OCI-LY3 (cell line): ENCODE data around the gene ST8SIA2.

Source experiments
- H2AFZ ChIP-seq: fragments of 200-600, 300-600 bp; shearing (Covaris generic); 2 replicates; pipeline ENCODE4 v1.6.0; 2014; ENCODE audit warnings: antibody characterized with exemption, low read depth, low read length
- H3K27ac ChIP-seq: fragments of 200-600, 300-600 bp; sonication (generic); 2 replicates; pipeline ENCODE4 v1.5.1; 2014; ENCODE audit warnings: mild to moderate bottlenecking, low read length, moderate library complexity, mixed read lengths
- H3K27me3 ChIP-seq: fragments of 200-600, 300-600 bp; sonication (generic); 2 replicates; pipeline ENCODE4 v1.6.1; 2014; ENCODE audit warnings: low read depth, low read length, mixed read lengths
- H3K36me3 ChIP-seq: fragments of 200-600, 300-600 bp; sonication (generic); replicated peaks from 2 replicates; pipeline ENCODE3; 2014; ENCODE audit warnings: low read depth, low read length, mixed read lengths
- H3K4me1 ChIP-seq: fragments of 300-600, 200-600 bp; sonication (generic); 2 replicates; pipeline ENCODE4 v1.6.1; 2014; ENCODE audit warnings: low read length, mixed read lengths
- H3K4me2 ChIP-seq: fragments of 200-600, 300-600 bp; sonication (generic); 2 replicates; pipeline ENCODE4 v1.6.1; 2014; ENCODE audit warnings: low read length, mixed read lengths
- H3K4me3 ChIP-seq: fragments of 300-600, 200-600 bp; sonication (generic); 2 replicates; pipeline ENCODE4 v1.5.1; 2014; ENCODE audit warnings: antibody characterized with exemption, mild to moderate bottlenecking, low read length, moderate library complexity
- H3K79me2 ChIP-seq: fragments of 300-600, 200-600 bp; shearing (Covaris generic); 2 replicates; pipeline ENCODE4 v1.6.1; 2014; ENCODE audit warnings: mild to moderate bottlenecking, low read length, mixed read lengths
- H3K9ac ChIP-seq: fragments of 300-600, 200-600 bp; shearing (Covaris generic); 2 replicates; pipeline ENCODE4 v1.6.0; 2014; ENCODE audit warnings: mild to moderate bottlenecking, low read length, moderate library complexity
- H3K9me3 ChIP-seq: fragments of 200-600, 300-600 bp; shearing (Covaris generic); 2 replicates; pipeline ENCODE4 v1.6.1; 2014; ENCODE audit warnings: low read length, mixed read lengths; ENCODE audit not compliant: insufficient read depth
- H4K20me1 ChIP-seq: fragments of 200-600, 300-600 bp; sonication (generic); 2 replicates; pipeline ENCODE4 v1.6.1; 2016; ENCODE audit warnings: low read length, mixed read lengths; ENCODE audit not compliant: insufficient read depth
- EZH2phosphoT487 ChIP-seq: fragments of 200-600 bp; shearing (Covaris generic); IDR thresholded peaks from 2 replicates; pipeline ENCODE4 v1.6.1; 2018; ENCODE audit warnings: antibody characterized with exemption, mixed run types, low read depth
- TF ChIP-seq, protein P1 (sequence below): fragments of 200-600, 300-600 bp; sonication (generic); IDR thresholded peaks from 2 replicates; pipeline ENCODE4 v1.5.1; 2014; ENCODE audit warnings: antibody characterized with exemption, low read length, low read depth

ST8SIA2 gene

DNA sequence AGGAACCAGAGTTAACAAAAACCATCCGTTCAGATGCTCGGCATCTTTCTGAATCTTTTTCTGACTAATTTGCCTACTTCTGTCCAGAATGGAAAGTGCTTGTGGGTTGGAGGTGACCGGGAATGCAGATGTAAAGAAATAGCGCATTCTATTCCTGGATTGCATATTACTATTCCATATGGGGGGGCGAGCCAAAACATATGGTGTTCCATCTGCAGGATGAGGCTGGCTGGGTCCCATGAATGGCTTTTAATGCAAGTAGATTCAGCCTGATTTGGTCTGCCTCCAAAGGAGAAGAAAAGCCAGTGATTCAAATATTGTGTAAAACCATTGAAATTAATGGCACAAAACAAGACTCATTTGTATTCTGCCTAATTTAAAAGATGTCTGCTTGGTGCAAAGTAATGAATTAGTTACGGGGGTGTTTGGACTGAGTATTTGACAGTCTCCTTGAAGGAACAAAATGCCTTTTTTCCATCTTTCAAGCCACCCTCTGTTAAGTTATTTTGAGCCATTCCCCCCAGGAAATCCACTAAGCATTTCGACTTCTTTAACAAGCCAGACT lies 99.0 kb downstream of the ST8SIA2 start:
- Histone ChIP-seq H3K4me3 (no peak overlapping the region), H3K79me2 (no peaks in the 10 kb centered on the region)

DNA sequence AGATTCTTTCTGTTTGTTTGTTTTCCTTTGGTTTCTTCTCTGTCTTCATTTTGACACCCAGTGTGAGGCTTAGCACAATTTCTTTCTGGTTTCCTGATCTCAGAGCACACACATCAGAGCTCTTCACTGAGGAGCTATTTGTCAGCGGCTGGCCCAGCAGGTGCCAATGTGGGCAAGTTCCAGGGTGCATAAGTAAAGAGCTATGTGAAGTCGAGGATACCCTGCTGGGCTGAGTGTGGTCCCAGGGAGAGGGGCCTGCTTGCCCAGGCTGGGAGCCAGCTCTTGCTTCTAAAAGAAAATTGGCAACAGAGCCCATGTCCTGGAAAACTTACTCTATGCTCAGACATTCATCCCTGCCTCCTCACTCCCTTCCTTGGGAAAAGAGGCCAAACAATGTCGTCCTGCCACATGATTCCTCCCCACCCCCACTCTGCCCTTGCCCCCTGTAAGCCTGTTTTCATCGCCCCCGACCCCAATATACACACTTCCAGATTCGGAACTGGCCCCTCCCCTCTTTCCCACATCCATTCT lies 101.2 kb downstream of the ST8SIA2 start:
- H3K79me2 ChIP-seq, result no peaks in the 10 kb centered on the region
- H3K27ac ChIP-seq, result no peak overlapping the region
- no peak overlapping the region for H3K4me3 ChIP-seq
- H2AFZ ChIP-seq, result no peak overlapping the region
- peaks cover 69% of the 10 kb centered on the region for H3K27me3 ChIP-seq
- H3K9ac ChIP-seq, result no peak overlapping the region
- no peak for TF ChIP-seq EZH2phosphoT487
- TF ChIP-seq, protein P1, sequence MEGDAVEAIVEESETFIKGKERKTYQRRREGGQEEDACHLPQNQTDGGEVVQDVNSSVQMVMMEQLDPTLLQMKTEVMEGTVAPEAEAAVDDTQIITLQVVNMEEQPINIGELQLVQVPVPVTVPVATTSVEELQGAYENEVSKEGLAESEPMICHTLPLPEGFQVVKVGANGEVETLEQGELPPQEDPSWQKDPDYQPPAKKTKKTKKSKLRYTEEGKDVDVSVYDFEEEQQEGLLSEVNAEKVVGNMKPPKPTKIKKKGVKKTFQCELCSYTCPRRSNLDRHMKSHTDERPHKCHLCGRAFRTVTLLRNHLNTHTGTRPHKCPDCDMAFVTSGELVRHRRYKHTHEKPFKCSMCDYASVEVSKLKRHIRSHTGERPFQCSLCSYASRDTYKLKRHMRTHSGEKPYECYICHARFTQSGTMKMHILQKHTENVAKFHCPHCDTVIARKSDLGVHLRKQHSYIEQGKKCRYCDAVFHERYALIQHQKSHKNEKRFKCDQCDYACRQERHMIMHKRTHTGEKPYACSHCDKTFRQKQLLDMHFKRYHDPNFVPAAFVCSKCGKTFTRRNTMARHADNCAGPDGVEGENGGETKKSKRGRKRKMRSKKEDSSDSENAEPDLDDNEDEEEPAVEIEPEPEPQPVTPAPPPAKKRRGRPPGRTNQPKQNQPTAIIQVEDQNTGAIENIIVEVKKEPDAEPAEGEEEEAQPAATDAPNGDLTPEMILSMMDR, result no peak
- H3K9me3 ChIP-seq, result no peaks in the 10 kb centered on the region
- H3K4me2 ChIP-seq, result no peak overlapping the region
- no peaks in the 10 kb centered on the region for H3K4me1 ChIP-seq
- H3K36me3 ChIP-seq, result no peaks in the 10 kb centered on the region
- no peaks in the 10 kb centered on the region for H4K20me1 ChIP-seq

More for the DNA sequence above, 99.0 kb downstream of the ST8SIA2 start:
- no peak overlapping the region for H3K27ac ChIP-seq
- H3K36me3 ChIP-seq, result no peaks in the 10 kb centered on the region
- no peaks in the 10 kb centered on the region for H3K4me1 ChIP-seq
- no peaks in the 10 kb centered on the region for H4K20me1 ChIP-seq
- TF ChIP-seq, protein P1, result no peak
- TF ChIP-seq EZH2phosphoT487, result no peak
- peaks cover 70% of the 10 kb centered on the region for H3K27me3 ChIP-seq
- H3K4me2 ChIP-seq, result no peak overlapping the region
- no peak overlapping the region for H2AFZ ChIP-seq
- H3K9me3 ChIP-seq, result no peaks in the 10 kb centered on the region
- no peak overlapping the region for H3K9ac ChIP-seq

DNA sequence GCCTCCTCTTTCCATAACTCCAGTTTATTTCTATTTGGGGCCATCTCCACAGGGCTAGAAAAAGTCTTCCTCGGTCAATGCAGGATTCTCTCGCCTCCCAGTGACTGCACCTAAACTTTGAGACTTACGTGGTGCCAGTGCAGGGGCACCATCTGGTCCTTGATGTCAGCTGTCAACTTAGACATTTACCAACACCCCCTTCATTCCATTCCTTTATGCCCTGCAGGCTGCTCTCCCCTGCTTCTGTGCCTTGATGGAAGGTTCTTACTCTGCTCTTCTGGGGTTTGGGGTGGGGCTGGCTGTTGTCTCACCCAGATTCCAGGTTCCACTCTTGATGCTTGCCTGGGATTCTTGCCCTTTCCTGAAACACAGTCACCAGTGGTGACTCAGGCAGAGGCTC lies 101.8 kb downstream of the ST8SIA2 start:
- Histone ChIP-seq H3K79me2 (no peaks in the 10 kb centered on the region), H3K9ac (no peak overlapping the region), H3K27ac (no peak overlapping the region), H3K4me3 (no peak overlapping the region), H3K27me3 (peaks cover 70% of the 10 kb centered on the region), H3K4me2 (no peak overlapping the region), H4K20me1 (no peaks in the 10 kb centered on the region), H3K36me3 (no peaks in the 10 kb centered on the region), H2AFZ (no peak overlapping the region), H3K9me3 (no peaks in the 10 kb centered on the region), H3K4me1 (no peaks in the 10 kb centered on the region)
- TF ChIP-seq, protein P1, result no peak
- TF ChIP-seq EZH2phosphoT487, result no peak

DNA sequence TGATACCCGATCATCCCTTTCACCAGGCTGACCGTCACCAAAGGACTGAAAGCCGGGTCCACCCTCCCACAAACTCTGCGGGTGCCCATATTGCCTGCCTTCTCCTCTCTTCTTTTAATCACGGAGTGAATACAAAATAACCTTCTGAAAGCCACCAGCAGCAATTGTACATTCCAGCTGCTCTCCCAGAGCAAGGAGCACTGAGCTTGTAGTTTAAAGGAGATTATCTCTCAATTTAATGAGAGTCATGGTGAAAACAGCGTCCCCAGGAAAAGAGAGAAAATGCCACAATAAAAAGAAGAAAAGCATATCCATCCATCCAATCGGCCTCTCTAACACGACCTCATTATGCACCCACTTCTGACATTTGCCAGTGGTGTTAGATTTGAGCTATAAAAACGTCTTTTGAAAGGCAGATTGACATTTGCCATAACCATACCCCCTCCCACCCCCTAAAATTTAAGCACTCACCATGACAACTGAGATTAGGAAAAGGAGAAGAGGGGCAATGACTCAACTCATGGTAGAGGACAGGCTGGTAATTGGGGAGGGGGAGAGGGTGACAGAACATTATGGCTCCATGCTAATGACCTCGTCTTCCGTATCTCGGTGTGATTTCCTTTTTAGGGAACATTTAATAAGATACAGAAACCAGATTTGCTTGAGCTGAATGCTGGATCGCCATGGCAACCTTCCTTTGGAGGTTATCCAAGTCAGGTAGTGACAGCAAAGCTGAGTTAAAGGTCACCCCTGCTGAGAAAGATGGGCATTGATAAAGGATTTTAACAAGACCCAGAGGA lies 106.2 kb downstream of the ST8SIA2 start:
- no peaks in the 10 kb centered on the region for H4K20me1 ChIP-seq
- H3K79me2 ChIP-seq, result no peaks in the 10 kb centered on the region
- H3K9ac ChIP-seq, result no peak overlapping the region
- no peaks in the 10 kb centered on the region for H3K4me1 ChIP-seq
- no peak overlapping the region for H2AFZ ChIP-seq
- TF ChIP-seq EZH2phosphoT487, result no peak
- TF ChIP-seq, protein P1, result no peak
- no peaks in the 10 kb centered on the region for H3K9me3 ChIP-seq
- H3K27me3 ChIP-seq, result peaks cover 72% of the 10 kb centered on the region
- no peaks in the 10 kb centered on the region for H3K36me3 ChIP-seq
- no peak overlapping the region for H3K4me2 ChIP-seq
- H3K4me3 ChIP-seq, result no peak overlapping the region
- H3K27ac ChIP-seq, result no peak overlapping the region
